ENCODE measurements around the gene SNX4.

DNA sequence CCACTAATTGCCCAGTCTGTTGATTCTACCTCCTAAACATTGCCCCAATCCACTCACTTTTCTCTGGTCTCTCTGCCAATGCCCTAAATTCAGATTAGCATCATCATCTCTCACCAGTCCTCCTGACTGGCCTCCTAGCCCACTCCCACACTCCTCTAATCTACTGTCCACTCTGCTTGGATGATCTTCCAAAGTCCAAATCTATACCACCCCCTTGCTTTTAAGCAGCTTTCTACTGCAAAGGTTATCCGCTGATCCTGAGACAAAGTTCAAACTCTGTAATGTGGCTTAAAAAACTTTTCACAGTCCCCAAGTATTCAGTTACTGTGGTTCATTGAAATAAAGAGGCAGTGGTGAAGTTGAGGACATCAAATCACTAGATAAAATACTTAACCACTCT lies 37.6 kb downstream of the SNX4 start:
- TF ChIP-seq, protein P1, sequence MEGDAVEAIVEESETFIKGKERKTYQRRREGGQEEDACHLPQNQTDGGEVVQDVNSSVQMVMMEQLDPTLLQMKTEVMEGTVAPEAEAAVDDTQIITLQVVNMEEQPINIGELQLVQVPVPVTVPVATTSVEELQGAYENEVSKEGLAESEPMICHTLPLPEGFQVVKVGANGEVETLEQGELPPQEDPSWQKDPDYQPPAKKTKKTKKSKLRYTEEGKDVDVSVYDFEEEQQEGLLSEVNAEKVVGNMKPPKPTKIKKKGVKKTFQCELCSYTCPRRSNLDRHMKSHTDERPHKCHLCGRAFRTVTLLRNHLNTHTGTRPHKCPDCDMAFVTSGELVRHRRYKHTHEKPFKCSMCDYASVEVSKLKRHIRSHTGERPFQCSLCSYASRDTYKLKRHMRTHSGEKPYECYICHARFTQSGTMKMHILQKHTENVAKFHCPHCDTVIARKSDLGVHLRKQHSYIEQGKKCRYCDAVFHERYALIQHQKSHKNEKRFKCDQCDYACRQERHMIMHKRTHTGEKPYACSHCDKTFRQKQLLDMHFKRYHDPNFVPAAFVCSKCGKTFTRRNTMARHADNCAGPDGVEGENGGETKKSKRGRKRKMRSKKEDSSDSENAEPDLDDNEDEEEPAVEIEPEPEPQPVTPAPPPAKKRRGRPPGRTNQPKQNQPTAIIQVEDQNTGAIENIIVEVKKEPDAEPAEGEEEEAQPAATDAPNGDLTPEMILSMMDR (IDR thresholded peaks at IDR 0.05): no peak
- TF ChIP-seq POLR2A (IDR thresholded peaks at IDR 0.05) (no peak), EP300 (IDR thresholded peaks at IDR 0.05) (no peak), POLR2AphosphoS5 (IDR thresholded peaks at IDR 0.05) (no peak)

Measured in stomach (tissue), 4 donors.